Cerebellar nuclear complex (tissue), 1 donor: ENCODE results near the gene KMT2C.
"Not testable (repeated sequence)": the region's sequence is repeated elsewhere in the genome, so short reads cannot be mapped to it uniquely, and the experiment has no call there.

ENCODE experiments used
- DNase-seq, 2 experiments: peaks; one replicate each; lab custom pipeline; 2025; lab: John Stamatoyannopoulos, UW

Gene KMT2C

DNA sequence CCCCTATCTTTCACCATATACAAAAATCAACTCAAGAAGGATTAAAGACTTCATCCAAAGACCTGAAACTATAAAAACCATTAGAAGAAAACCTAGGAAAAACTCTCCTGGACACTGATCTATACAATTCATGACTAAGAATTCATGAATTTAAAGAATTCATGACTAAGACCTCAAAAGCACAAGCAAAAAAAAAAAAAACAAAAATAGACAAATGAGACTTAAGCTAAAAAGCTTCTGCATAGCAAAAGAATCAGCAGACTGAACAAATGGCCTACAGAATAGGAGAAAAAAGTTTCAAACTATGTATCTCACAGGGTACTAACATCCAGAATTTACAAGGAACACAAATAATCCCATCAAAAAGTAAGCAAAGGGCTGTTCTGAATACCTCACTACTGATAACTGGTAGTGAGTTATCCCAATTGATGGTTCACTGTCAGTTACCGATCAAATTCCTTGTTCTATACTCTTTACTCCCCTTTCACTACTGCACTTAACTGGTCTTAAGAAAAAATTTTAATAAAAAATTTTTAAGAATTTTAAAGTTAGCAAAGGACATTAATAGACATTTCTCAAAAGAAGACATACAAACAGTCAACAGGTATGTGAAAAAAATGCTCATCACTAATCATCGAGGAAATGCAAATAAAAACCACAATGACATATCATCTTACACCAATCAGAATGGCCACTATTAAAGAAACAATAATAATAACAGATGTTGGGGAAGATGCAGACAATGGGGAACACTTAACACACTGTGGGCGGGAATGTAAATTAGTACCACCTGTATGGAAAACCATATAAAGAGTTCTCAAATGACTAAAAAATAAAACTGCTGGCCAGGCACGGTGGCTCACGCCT, 33.2 kb downstream of the KMT2C start:
- DNase-seq: no peak

DNA sequence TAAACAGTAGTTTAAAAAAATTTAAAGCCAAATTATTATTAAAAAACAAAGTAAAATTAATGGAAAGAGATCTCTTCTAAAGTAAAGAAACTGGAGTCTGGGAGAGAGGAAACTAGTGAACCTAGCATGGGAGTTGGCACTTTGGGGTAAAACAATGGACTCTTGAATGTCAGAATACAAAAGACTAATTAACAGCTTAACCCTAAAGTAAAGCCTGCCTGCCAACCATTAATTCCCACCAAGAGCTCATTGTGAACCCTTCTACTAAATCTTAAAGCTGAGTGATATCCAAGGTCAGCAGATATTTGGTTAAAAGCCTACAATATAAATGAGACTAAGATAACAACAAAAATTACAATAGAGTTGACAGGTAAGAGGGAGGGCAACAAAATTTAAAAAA, 36.5 kb downstream of the KMT2C start:
- DNase-seq: no peak

DNA sequence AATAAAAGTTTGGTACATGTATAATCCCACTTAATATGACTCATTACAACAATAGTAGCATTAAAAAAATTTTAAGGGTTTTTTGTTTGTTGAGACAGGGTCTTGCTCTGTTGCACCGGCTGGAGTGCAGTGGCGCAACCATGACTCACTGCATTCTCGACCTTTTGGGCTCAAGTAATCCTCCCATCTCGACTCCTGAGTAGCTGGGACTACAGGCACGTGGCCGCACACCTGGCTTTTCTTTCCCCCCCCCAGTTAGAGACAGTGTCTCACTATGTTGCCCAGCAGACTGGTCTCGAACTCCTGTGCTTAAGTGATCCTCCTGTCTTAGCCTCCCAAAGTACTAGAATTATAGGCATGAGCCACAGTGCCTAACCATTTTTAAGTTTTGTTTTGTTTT, 40.7 kb downstream of the KMT2C start:
- DNase-seq: no peak

DNA sequence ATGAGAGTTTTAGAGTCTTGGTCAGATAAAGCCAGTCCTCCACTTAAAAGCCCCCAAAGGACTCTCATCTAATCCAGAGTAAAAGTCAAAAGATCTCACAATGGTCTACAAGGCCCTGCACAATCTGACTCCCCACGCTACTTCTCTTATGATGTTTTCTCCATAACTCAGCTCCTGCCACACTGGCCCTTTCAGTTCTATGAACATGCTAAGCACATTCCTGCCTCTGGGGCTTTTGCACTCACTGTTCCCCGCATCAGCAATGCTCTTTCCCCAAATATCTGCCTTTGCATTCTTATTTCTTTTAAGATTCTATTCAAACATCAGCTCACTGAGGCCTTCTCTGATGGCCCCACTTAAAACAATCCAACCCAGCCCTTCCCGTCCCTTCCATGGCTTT, 41.6 kb downstream of the KMT2C start:
- DNase-seq: not testable (repeated sequence)

DNA sequence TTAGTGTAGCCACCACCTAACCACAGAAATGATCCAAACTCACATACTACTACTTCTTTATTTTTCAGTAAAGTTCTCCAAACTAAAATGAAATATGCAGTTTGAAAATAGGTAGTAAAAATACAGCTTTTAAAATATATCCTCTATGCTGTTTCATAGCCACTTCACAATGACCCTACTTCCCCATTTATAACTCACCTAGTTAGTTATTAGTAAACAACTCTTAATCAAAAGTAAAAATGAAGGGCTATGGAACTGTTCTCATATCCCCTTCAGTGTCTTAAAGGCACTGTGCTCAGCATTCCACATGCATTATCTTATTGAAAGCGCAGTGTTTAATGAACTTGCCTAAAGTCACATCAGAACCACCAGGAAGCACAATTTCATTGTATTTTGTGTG, 43.5 kb downstream of the KMT2C start:
- DNase-seq: no peak

DNA sequence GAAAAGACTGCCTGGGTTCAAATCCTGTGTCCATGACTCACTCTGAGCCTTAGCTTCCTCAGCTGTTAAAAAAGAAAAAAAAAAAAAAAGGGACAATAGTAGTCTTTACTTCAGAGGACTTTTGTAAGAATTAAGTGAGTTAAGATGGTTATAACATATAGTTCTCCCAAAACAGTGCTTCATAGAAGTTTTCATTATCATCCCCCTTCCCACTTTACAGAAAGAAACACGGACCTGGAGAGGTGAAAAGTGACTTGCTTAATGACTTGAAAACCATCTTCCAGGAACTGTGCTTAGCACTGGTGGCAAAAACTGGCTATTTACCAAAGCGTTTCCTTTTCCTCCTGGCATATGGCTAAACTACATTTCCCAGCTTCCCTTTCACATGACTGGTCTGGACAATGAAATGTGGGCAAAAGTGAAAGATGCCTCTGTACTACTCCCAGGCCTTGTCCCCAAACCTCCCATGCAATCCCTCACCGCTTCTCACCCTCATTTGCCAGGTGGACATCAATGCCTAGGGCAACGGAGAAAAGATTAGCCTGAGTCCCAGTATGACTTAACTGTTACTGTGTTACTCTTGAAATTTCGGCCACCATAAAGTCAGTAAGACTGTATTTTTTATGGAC, 49.6 kb downstream of the KMT2C start:
- DNase-seq: not testable (repeated sequence)

DNA sequence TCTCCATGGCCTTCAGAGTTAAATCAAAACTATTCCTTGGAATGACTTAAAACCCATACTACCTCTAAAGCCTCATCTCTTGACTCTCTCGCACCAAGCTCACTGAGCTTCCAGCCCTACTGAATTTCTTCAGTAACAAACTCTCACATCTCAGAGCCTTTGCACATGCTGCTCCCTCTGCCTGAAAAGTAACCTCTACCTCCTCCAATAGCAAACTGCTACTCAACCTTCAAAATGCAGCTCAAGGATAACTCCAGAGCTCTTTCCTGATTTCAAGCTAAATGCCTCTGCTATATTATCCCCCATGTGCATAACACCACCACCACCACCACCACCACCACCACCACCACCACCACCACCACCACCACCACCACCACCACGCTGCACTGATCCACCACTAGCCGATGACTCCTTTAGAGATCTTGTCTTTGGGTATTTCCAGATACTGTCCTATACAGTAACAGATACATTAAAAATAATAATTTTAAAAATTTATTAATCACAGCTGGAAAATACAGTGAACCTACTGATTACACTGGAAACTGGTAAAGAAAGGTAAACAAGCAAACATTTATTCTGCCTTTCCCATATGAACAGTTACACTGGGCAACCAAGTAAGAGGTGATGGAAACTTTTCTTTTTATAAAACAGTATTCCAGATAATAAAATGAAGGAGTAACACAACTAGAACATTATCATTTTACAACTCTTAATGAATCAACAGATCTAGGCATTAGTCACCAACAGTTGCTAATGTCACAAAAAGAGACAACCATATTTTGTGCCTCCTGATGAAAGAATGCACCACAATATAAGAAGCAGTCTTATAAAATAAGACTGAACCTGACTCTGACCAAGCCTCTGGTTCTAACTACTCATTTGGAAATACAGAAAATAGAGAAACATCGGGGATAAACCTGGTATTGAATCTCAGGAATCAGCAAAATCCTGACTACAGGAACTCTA, 51.3 kb downstream of the KMT2C start:
- not testable (repeated sequence) for DNase-seq

DNA sequence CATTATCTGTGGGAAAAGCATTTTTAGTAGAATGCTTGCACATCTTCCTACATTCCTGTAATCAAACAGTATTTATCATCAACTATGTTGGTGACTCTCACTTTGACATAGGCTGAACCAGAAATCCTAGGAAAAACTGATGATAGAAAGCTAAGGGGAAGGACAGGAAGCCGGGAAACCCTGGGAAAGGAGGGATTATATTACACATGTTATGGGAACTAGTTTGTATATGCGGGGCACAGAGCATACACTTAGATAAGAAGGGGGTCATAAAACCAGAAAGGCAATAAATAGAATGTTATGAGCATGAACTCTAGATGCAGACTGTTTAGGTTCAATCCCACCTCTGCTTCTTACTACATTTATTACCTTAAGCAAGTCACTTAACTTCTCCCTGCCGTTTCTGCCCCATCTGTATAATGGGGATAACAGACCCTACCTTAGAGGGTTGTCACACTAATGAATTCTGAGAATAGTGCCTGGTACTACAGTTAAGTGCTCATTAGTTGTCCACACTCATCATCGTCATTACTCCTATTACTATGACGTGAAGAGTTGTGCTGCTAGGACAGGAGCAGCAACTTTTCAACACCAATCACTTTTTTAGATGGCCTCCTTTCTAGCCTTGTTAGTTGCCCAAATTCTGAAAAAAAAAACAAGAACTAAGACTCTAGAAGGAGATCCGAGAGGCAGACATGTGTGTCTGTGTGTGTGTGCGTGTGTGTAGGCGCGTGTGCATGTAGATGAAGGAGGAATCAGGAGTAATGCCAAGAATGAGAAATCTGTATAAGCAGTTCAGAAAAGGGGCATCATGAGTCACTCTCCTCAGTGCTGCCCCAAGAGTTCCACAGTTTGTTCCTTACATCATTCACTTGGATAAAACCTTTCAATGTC, 52.2 kb downstream of the KMT2C start:
- no peak for DNase-seq

DNA sequence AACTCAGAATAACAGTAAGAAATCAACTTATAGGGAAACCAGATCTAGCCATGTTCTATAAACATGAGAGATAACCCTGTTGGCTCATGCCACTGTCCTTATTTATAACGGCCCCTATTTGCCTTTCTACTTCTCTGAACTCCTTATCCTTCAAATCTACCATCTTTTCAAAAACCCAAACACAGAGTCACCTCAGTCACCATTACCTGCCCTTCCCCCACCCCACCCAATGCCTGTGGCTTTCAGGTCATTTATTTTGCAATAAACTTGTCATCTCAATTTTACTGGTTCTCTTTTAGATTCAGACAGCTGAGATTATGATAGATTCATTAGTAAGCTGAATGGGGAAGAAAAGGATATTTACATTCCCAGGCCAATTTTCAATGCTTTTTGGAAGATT, 53.6 kb downstream of the KMT2C start:
- no peak for DNase-seq

DNA sequence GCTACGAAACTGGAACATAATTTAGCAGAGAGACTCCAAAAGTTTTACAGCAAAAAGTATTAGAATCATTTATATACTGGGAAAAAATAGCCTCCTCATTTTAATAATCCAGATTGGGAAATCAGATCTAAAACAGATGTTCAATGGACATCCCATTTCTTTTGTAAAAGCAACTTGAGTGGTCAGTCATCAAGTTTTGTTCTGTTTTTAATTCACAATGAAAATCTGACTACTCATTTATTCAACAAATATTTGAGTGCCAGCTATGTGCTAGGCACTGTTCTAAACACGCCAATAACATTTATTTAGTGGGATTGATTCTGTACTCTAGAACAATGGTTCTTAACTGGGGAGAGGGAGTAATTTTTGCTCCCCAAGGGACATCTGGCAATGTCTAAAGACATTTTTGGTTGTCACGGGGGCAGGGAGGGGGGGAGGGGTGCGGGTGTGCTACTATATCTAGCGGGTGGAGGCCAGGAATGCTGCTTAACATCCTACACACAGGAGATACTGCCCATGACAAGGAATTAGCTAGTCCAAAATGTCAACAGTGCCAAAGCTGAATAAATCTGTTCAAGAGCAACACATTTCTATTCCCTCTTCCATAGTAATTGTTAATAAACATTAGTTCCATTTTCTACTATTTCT, 54.7 kb downstream of the KMT2C start:
- not testable (repeated sequence) for DNase-seq

DNA sequence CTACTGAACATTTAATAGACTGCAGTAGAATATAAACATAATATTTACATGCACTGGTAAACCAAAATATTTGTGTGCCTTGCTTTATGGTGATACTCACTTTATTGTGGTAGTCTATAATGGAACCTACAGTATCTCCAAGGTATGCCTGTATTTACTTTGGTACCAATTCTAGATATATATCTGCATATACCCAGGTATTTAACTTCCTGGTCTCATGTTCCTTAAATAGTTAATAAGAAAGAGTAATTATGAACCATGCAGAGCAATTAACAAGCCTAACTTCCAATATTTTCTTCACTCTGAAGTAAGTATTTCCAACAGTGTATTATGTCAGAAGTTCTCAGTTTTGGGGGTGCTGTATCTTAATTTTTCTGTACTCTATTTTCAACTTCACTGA, 57.3 kb downstream of the KMT2C start:
- not testable (repeated sequence) for DNase-seq

DNA sequence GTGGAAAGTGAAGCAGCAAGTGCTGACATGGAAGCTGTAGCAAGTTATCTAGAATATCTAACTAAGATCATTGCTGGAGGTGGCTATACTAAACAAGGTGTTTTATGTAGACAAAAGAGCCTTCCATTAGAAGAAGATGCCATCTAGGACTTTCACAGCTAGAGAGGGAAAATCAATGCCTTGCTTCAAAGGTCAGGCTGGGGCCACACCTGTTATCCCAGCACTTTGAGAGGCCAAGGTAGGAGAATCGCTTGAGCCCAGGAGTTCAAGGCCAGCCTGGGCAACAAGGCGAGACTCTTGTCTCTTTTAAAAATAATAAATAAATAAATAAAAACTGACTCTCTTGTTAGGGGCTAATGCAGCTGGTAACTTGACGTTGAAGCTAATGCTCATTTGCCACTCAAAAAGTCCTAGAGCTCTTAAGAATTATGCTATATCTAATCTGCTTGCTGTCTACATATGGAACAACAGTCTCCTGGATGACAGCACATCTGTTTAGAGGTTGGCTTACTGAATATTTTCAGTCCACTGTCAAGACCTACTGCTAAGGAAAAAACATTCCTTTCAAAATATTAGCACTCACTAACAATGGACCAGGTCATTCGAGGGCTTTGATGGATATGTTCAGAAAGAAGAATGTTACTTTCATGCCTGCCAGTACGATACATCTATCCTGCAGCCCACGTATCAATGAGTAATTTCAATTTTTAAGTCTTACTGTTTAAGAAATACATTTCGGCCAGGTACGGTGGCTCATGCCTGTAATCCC, 58.9 kb downstream of the KMT2C start:
- not testable (repeated sequence) for DNase-seq

DNA sequence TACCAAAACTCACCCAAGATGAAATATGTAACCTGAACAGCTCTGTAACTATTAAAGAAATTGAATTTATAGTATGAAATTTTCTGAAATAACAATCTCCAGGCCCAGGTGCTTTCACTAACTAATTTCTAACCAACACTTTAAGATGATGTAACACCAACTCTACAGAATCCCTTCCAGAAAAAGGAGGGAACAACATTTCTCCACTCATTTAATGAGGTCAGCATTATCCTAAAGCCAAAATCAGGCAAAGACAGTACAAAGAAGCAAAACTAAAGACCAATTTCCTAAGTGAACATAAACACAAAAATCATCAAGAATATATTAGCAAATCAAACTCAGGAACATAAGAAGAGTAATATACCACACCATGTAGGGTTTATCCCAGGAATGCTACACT, 65.5 kb downstream of the KMT2C start:
- DNase-seq: no peak

DNA sequence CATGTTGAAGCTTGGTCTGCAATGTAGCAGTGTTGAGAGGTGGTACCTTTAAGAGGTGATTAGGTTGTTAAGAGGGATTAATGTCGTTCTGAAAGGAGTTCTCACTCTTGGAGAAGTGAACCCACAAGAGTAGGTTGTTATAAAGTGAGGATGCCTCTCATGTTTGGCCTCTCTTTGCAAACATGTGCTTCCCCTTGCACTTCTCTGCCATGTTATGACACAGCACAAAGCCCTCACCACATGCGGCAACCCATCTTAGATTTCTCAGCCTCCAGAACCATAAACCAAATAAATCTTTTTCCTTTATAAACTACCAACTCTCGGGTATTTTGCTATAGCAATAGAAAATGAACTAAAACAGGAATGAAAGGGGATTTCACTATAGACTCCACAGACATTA, 66.3 kb downstream of the KMT2C start:
- DNase-seq: no peak

DNA sequence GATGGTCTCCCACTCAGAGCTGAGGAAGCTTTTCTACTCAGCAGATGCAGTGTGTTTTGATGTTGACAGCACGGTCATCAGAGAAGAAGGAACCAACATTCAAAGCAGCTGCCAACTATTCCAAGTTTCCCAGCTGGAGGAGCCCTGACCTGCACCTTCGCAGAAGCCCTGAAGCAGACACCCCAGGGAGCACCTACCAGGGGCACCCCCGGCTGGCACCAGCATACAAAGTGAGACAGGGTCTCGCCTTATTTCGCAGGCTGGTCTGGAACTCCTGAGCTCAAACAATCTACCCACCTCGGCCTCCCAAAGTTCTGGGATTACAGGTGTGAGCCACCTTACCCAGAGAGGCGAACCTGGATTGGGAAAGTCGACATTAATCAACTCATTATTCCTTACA, 68.6 kb downstream of the KMT2C start:
- no peak for DNase-seq

DNA sequence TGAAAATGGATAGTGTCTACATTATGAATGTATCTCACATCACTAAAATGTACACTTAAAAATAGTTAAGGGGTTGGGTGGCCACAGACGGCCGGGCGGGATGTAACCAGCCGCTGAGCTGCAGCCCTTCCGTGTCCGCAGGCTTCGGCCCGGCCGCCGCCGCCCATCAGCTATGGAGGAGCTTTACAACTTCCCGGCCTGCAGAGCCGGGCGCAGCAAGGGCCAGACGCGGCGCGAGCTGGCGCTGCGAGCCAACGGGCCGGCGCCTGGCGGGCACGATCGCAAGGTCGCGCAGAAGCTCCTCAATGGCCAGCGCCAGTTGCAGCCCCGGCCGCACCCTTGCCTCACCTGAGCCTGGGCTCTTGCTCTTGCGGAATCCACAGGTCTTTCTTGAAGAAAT, 69.1 kb downstream of the KMT2C start:
- DNase-seq: no peak

DNA sequence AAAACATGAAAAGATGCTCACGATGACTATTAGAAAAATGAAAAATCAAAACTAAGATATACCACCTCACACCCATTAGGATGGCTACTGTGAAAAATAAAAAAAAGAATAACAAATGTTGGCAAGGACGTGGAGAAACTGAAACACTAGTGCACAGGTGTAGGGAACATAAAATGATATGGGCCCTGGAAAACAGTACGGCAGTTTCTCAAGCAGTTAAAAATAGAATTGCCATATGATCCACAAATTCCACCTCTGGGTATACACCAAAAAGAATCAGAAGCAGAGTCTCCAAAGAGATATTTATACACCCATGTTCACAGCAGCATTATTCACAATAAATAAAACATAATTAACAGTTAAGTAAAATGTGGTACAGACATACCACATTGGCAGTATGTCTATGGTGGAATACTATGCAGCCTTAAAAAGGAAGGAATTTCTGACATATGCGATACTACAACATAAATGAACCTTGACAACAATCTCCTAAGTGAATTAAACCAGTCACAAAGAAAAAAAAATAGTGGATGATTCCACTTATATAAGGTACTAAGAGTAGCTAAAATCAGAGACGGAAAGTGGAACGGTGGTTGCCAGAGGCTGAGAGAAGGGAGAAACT, 69.7 kb downstream of the KMT2C start:
- DNase-seq: no peak

DNA sequence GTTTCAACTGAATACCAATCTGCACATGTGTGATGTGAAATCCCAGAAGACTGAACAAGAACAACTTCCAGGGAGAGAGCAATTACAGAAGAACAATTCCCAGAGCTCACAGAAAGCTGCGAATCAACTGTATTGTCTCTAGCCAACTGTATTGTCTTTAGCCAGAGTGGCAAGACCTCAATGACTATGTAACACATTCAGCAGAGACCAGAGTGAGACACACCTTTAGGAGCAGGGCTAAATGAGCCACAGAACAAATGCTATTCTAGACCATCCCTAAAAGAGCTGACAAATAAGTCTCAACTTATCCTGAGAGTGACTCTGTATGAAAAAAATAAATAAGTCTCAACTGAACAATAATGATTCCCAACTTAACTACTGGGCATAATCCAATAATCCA, 72.0 kb downstream of the KMT2C start:
- no peak for DNase-seq

DNA sequence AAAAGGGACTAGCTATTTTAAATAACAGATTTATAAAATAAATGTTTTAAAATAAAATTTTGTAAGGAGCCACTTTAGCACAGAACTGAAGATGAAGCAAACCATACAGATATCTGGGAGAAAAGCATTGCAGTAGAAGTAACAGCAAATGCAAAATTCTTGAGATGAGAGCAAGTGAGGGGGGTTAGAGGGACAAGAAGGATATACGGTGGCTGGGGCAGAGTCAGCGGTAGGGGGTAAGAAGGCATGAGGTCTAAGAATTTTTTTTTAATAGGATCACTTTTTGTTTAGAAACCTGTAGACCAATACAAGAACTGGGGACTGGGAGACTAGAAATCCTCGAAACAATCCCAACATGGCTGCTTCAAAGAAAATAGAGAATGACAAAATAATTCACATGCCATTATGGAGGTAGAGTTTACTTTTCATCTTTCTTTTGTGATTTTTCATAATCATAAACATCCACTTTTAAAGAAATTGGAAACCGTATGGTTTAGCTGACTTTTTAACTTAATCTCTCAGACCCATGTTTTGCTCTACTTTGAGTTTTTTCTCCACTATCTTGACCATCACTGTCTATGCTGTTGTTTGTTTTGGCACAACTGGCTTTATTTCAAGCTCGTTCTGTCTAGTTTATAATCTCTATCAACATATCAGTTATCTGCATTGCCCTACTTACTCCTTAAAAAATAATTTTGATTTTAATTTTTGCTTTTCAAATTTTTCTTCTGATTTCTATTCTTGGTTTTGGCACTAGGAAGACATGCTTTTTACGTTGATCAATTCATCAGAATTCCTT, 73.5 kb downstream of the KMT2C start:
- DNase-seq: no peak
